A549 (cell line): Measurements from ENCODE around the gene PAM. TPM values are rescaled to one million over a fixed set of nuclear protein-coding genes. Genes with fewer than 3 reads are reported as not detected.

ENCODE experiments used
- ATAC-seq, 2 experiments: fragments of 200-7000 bp in 1 of 2; fragments of >200 bp in 1 of 2; cut with Nextera tagmentation in 1 of 2; cut with Tn5 transposase in 1 of 2; 3 replicates each; pipeline versions ENCODE4 v1.8.0 to v1.9.1; 2018 to 2020; ENCODE audit warnings: mild to moderate bottlenecking in 1 of 2, moderate library complexity in 1 of 2
- CTCF ChIA-PET: fragments of 300-600 bp; sonication (Branson Sonifier 250); formaldehyde crosslinking; extraction: SDS; loops from one replicate; lab custom pipeline; 2021; ENCODE audit warnings: antibody characterized with exemption, inconsistent platforms; lab: Yijun Ruan, JAX
- POLR2A ChIA-PET: fragments of 350-600 bp; formaldehyde crosslinking; extraction: SDS; loops from one replicate; lab custom pipeline; 2021; ENCODE audit warnings: antibody characterized with exemption, inconsistent platforms; lab: Yijun Ruan, JAX
- DNase-seq, 2 experiments: peaks; one replicate each; pipeline versions ENCODE4 v3.0.0 to v3.0.0-alpha.2; 2011 to 2016; ENCODE audit warnings: low read depth in 1 of 2, low spot score in 1 of 2
- FAIRE-seq: peaks from 2 replicates; lab custom pipeline; 2011; peaks lifted over from hg19 to GRCh38; lab: Jason Lieb, UNC
- H3K27ac ChIP-seq, 2 experiments: fragments of >200 bp; sonication (Bioruptor Twin); formaldehyde crosslinking; 3 replicates each; pipeline ENCODE4 v1.5.1; 2016 to 2017
- H3K4me1 ChIP-seq: fragments of >200 bp; sonication (Bioruptor Twin); formaldehyde crosslinking; 3 replicates; pipeline ENCODE4 v1.6.1; 2016
- H3K4me2 ChIP-seq: fragments of >200 bp; sonication (Bioruptor Twin); formaldehyde crosslinking; 3 replicates; pipeline ENCODE4 v1.6.1; 2016
- H3K4me3 ChIP-seq: fragments of >200 bp; sonication (Bioruptor Twin); formaldehyde crosslinking; 3 replicates; pipeline ENCODE4 v1.5.1; 2016
- H3K9me3 ChIP-seq: fragments of >200 bp; sonication (Bioruptor Twin); formaldehyde crosslinking; 3 replicates; pipeline ENCODE4 v1.6.1; 2016
- BHLHE40 ChIP-seq: IDR thresholded peaks from 2 replicates; pipeline ENCODE4 v1.6.1; 2012; ENCODE audit warnings: low read depth, low read length, inconsistent platforms
- CHD4 ChIP-seq: fragments of 200-600 bp; sonication (generic); IDR thresholded peaks from 2 replicates; pipeline ENCODE4 v1.6.1; 2016; ENCODE audit warnings: antibody characterized with exemption, mild to moderate bottlenecking, borderline replicate concordance
- CTCF ChIP-seq: fragments of >200 bp; sonication (Bioruptor Twin); formaldehyde crosslinking; IDR thresholded peaks from 3 replicates; pipeline ENCODE4 v1.5.1; 2016
- EHF ChIP-seq: fragments of 250-450 bp; sonication (Bioruptor Pico); IDR thresholded peaks from 2 replicates; pipeline ENCODE4 v1.5.0; 2020; ENCODE audit warnings: mild to moderate bottlenecking
- GATA3 ChIP-seq: IDR thresholded peaks from 2 replicates; pipeline ENCODE4 v1.6.1; 2012; ENCODE audit warnings: borderline replicate concordance
- HES2 ChIP-seq: fragments of >200 bp; sonication (Bioruptor Twin); formaldehyde crosslinking; IDR thresholded peaks from 2 replicates; pipeline ENCODE4 v1.6.1; 2016
- HEYL ChIP-seq: fragments of 250-450 bp; sonication (Bioruptor Pico); IDR thresholded peaks from 2 replicates; pipeline ENCODE4 v1.8.0; 2021; ENCODE audit warnings: mild to moderate bottlenecking, moderate library complexity
- HMGXB4 ChIP-seq: fragments of 250-450 bp; sonication (Bioruptor Pico); IDR thresholded peaks from 2 replicates; pipeline ENCODE4 v1.5.0; 2021; ENCODE audit warnings: mild to moderate bottlenecking, moderate library complexity, borderline replicate concordance
- HOXA7 ChIP-seq: fragments of 250-450 bp; sonication (Bioruptor Pico); IDR thresholded peaks from 2 replicates; pipeline ENCODE4 v1.5.0; 2020; ENCODE audit warnings: mild to moderate bottlenecking, moderate library complexity
- JUN ChIP-seq, 2 experiments: fragments of >200 bp; sonication (Bioruptor Twin); formaldehyde crosslinking; IDR thresholded peaks; 2 replicates in 1 of 2; 3 replicates in 1 of 2; pipeline ENCODE4 v1.6.1; 2016 to 2017
- KDM1A ChIP-seq: fragments of 200-600 bp; sonication (generic); IDR thresholded peaks from 2 replicates; pipeline ENCODE4 v1.6.1; 2016; ENCODE audit warnings: low read depth, mild to moderate bottlenecking
- MAX ChIP-seq: IDR thresholded peaks from 2 replicates; pipeline ENCODE4 v1.6.1; 2012
- MAZ ChIP-seq: fragments of 150-350 bp; IDR thresholded peaks from 2 replicates; pipeline ENCODE4 v1.6.1; 2014; ENCODE audit warnings: antibody characterized with exemption, low read depth, low read length, borderline replicate concordance
- MYC ChIP-seq: IDR thresholded peaks from 2 replicates; pipeline ENCODE4 v1.6.1; 2012; ENCODE audit warnings: mild to moderate bottlenecking, inconsistent platforms, low read length, improper control_type of control experiment, borderline replicate concordance
- NR3C1 ChIP-seq: fragments of >200 bp; sonication (Bioruptor Twin); formaldehyde crosslinking; IDR thresholded peaks from 3 replicates; pipeline ENCODE4 v1.6.1; 2017
- PHF8 ChIP-seq: fragments of 200-600 bp; sonication (generic); IDR thresholded peaks from 2 replicates; pipeline ENCODE4 v1.6.1; 2016; ENCODE audit warnings: low read depth, mild to moderate bottlenecking, antibody characterized with exemption, moderate library complexity, borderline replicate concordance
- RCOR1 ChIP-seq: fragments of 150-350 bp; IDR thresholded peaks from 2 replicates; pipeline ENCODE4 v1.6.1; 2014; ENCODE audit warnings: antibody characterized with exemption, low read length, low read depth
- TFCP2L1 ChIP-seq: fragments of 250-450 bp; sonication (Bioruptor Pico); IDR thresholded peaks from 2 replicates; pipeline ENCODE4 v1.5.0; 2021; ENCODE audit warnings: mild to moderate bottlenecking
- TP53 ChIP-seq: fragments of 250-450 bp; sonication (Bioruptor Pico); IDR thresholded peaks from 2 replicates; pipeline ENCODE4 v1.5.0; 2021; ENCODE audit warnings: mild to moderate bottlenecking, moderate library complexity
- USF2 ChIP-seq: fragments of 450-650 bp; IDR thresholded peaks from 2 replicates; pipeline ENCODE4 v1.6.1; 2014; ENCODE audit warnings: antibody characterized with exemption
- ZC3H11A ChIP-seq: fragments of 450-650 bp; IDR thresholded peaks from 2 replicates; pipeline ENCODE4 v1.6.1; 2014; ENCODE audit warnings: antibody characterized with exemption, mild to moderate bottlenecking
- ZFP36 ChIP-seq: fragments of 450-650 bp; IDR thresholded peaks from 2 replicates; pipeline ENCODE4 v1.6.1; 2014; ENCODE audit warnings: borderline replicate concordance; ENCODE audit not compliant: partially characterized antibody
- WGBS: methylation state at CpG from one replicate; pipeline ENCODE4 v1.1.6; 2017; ENCODE audit errors: missing lambda C conversion rate; 5-methylcytosine and 5-hydroxymethylcytosine counted together
- polyA plus RNA-seq, 4 experiments: library from polyadenylated mRNA; depleted of rRNA in 3 of 4; stranded (reverse); fragments of >200 nt; fragmentation: RNase III in 1 of 4; extraction: RNeasy Plus Mini Kit Qiagen cat#74134 plus additional on column Dnase treatment in 1 of 4; gene quantifications; 2 replicates in 3 of 4; 3 replicates in 1 of 4; pipeline ENCODE4 v1.2.3, GENCODE V29; 2011 to 2017

PAM gene
- polyA plus RNA-seq, 2 of the 4 experiments (the other 2 are of a cell fraction), result 21.5 to 25.1 TPM

GRCh38 chr5:102901424-102902134 lies 146.5 kb downstream of the PAM start:
- ChIA-PET CTCF (no interaction called here), POLR2A (no interaction called here)
- H3K4me2 ChIP-seq, result no peak overlapping the region
- DNase-seq (no peak), ATAC-seq (no peak), FAIRE-seq (no peak)
- H3K4me3 ChIP-seq, result no peak overlapping the region
- 0 out of 3 replicates have a peak, but pooled peaks cover 4% of the 10 kb centered on the region for H3K4me1 ChIP-seq
- TF ChIP-seq MYC, result no peak
- TF ChIP-seq PHF8, result no peak
- TF ChIP-seq MAZ, result no peak
- TF ChIP-seq ZFP36, result no peak
- TF ChIP-seq JUN (IDR thresholded peaks at IDR 0.05), result no peak
- no peak for TF ChIP-seq USF2
- TF ChIP-seq ZC3H11A, result no peak
- TF ChIP-seq CHD4, result no peak
- TF ChIP-seq HES2, result no peak
- no peak for TF ChIP-seq NR3C1
- 37% methylated on average over 3 of the region's 3 CpGs for WGBS
- H3K27ac ChIP-seq, result no peak overlapping the region
- H3K9me3 ChIP-seq, result no peaks in the 10 kb centered on the region

- POLR2A ChIA-PET, result no interaction called here
- no peak overlapping the region for H3K4me2 ChIP-seq
- FAIRE-seq, result no peak
Observed at GRCh38 chr5:102902135-102902448, 147.0 kb downstream of the PAM start.

GRCh38 chr5:102902647-102903046 lies 147.5 kb downstream of the PAM start:
- Histone ChIP-seq H3K9me3 (no peaks in the 10 kb centered on the region), H3K4me1 (0 out of 3 replicates have a peak, but pooled peaks cover 4% of the 10 kb centered on the region), H3K4me2 (no peak overlapping the region), H3K4me3 (no peak overlapping the region), H3K27ac (no peak overlapping the region)
- FAIRE-seq (no peak), ATAC-seq (no peak), DNase-seq (no peak)
- CTCF ChIA-PET, result no interaction called here
- POLR2A ChIA-PET, result no interaction called here
- TF ChIP-seq HEYL (CRISPR knock-in tag) (no peak), MAZ (no peak), CTCF (no peak), MAX (no peak), HOXA7 (CRISPR knock-in tag) (no peak), ZC3H11A (no peak), HMGXB4 (no peak), GATA3 (no peak), JUN (IDR thresholded peaks at IDR 0.05) (no peak), TP53 (CRISPR knock-in tag) (no peak), KDM1A (no peak)
- WGBS, result 50% methylated on average over 2 of the region's 2 CpGs

More at GRCh38 chr5:102902135-102902448, 147.0 kb downstream of the PAM start:
- TF ChIP-seq RCOR1, result no peak
- no peak for TF ChIP-seq TFCP2L1 (CRISPR knock-in tag)
- TF ChIP-seq BHLHE40, result no peak
- TF ChIP-seq PHF8, result no peak
- no peak for TF ChIP-seq EHF (CRISPR knock-in tag)
- TF ChIP-seq HMGXB4, result no peak
- Histone ChIP-seq H3K4me3 (no peak overlapping the region), H3K4me1 (0 out of 3 replicates have a peak, but pooled peaks cover 4% of the 10 kb centered on the region), H3K9me3 (no peaks in the 10 kb centered on the region), H3K27ac (no peak overlapping the region)
- ATAC-seq (no peak), DNase-seq (no peak)
- CTCF ChIA-PET, result no interaction called here
